B cell (primary cell): ENCODE results near the gene UNC13C. TPM values are rescaled to one million over a fixed set of nuclear protein-coding genes. Genes with fewer than 3 reads are reported as not detected.

Source experiments
- ATAC-seq: fragments of 200-7000 bp; cut with Tn5 transposase; one replicate; pipeline ENCODE4 v1.10.0; 2021; ENCODE audit warnings: low read depth, mild to moderate bottlenecking, moderate number of reproducible peaks, moderate library complexity
- CTCF ChIA-PET: fragments of 350-600 bp; sonication (Branson Sonifier 250); formaldehyde crosslinking; loops from one replicate; lab custom pipeline; 2021; ENCODE audit warnings: antibody characterized with exemption, inconsistent platforms; lab: Charles Lee
- POLR2A ChIA-PET: fragments of 350-600 bp; sonication (Branson Sonifier 250); formaldehyde crosslinking; loops from one replicate; lab custom pipeline; 2021; ENCODE audit warnings: antibody characterized with exemption; lab: Charles Lee
- DNase-seq: peaks from one replicate; pipeline ENCODE4 v3.0.0; 2013
- H2AFZ ChIP-seq: 2 replicates; pipeline ENCODE4 v1.6.1; 2012; ENCODE audit warnings: mild to moderate bottlenecking, low read depth, low read length; ENCODE audit not compliant: insufficient read depth, poor library complexity, severe bottlenecking
- H3K27ac ChIP-seq, 2 donors: 1 replicate in 1 of 2; 2 replicates in 1 of 2; pipeline ENCODE4 v1.5.1; 2012 to 2013; ENCODE audit warnings: low read length in 2 of 2, mild to moderate bottlenecking in 2 of 2, moderate library complexity in 1 of 2
- H3K27me3 ChIP-seq, 4 experiments: fragments of 200-600 bp in 1 of 4; sonication (generic) in 1 of 4; replicated peaks in 1 of 4; 1 replicate in 2 of 4; 2 replicates in 2 of 4; pipeline versions ENCODE4 v1.6.1 to v1.7.0; 2013 to 2016; ENCODE audit warnings: low read length in 3 of 4, mild to moderate bottlenecking in 2 of 4, mixed read lengths in 1 of 4, moderate library complexity in 1 of 4; ENCODE audit not compliant: insufficient read depth in 4 of 4, control insufficient read depth in 3 of 4; ENCODE audit errors: control extremely low read depth in 1 of 4
- H3K36me3 ChIP-seq, 2 experiments: replicated peaks in 1 of 2; 1 replicate in 1 of 2; 2 replicates in 1 of 2; pipeline versions ENCODE4 v1.6.1 to v1.7.1; 2013; ENCODE audit warnings: low read length in 1 of 2; ENCODE audit not compliant: insufficient read depth in 2 of 2, control insufficient read depth in 1 of 2; ENCODE audit errors: control extremely low read depth in 1 of 2, extremely low read depth in 1 of 2
- H3K4me1 ChIP-seq, 2 donors: fragments of 200-600 bp in 1 of 2; sonication (generic) in 1 of 2; 1 replicate in 1 of 2; 2 replicates in 1 of 2; pipeline versions ENCODE4 v1.5.1 to v1.6.1; 2013 to 2017; ENCODE audit warnings: low read length in 2 of 2; ENCODE audit not compliant: control insufficient read depth in 2 of 2, insufficient read depth in 2 of 2
- H3K4me2 ChIP-seq: replicated peaks from 2 replicates; pipeline ENCODE3; 2012; ENCODE audit warnings: mild to moderate bottlenecking, low read depth, low read length; ENCODE audit not compliant: poor library complexity, severe bottlenecking
- H3K4me3 ChIP-seq, 5 experiments: fragments of 200-600 bp in 1 of 5; sonication (generic) in 1 of 5; 1 replicate in 3 of 5; 2 replicates in 2 of 5; pipeline versions ENCODE4 v1.5.1 to v1.7.0; 2011 to 2016; ENCODE audit warnings: low read length in 4 of 5, mild to moderate bottlenecking in 4 of 5, low read depth in 2 of 5, control low read depth in 1 of 5, moderate library complexity in 1 of 5; ENCODE audit not compliant: insufficient read depth in 1 of 5; ENCODE audit errors: control extremely low read depth in 1 of 5, extremely low read depth in 1 of 5
- H3K79me2 ChIP-seq: fragments of 200-600 bp; sonication (generic); one replicate; pipeline ENCODE4 v1.6.0; 2016; ENCODE audit warnings: low read length; ENCODE audit not compliant: control insufficient read depth, insufficient read depth
- H3K9ac ChIP-seq: fragments of 200-600 bp; sonication (generic); 2 replicates; pipeline ENCODE4 v1.6.1; 2017; ENCODE audit warnings: mild to moderate bottlenecking, low read length, moderate library complexity
- H3K9me3 ChIP-seq, 3 donors: one replicate each; pipeline versions ENCODE4 v1.6.1 to v1.7.1; 2013; ENCODE audit warnings: low read length in 2 of 3; ENCODE audit not compliant: control insufficient read depth in 2 of 3, insufficient read depth in 1 of 3; ENCODE audit errors: control extremely low read depth in 1 of 3
- H4K20me1 ChIP-seq: 2 replicates; pipeline ENCODE4 v1.6.0; 2012; ENCODE audit warnings: mild to moderate bottlenecking, low read length; ENCODE audit not compliant: insufficient read depth, control insufficient read depth, poor library complexity, severe bottlenecking
- H3K27ac Mint-ChIP-seq: one replicate; pipeline ENCODE4 v1.8.0; 2021; ENCODE audit warnings: mixed read lengths
- H3K27me3 Mint-ChIP-seq: one replicate; pipeline ENCODE4 v1.8.0; 2021; ENCODE audit warnings: mixed read lengths
- H3K4me1 Mint-ChIP-seq: one replicate; pipeline ENCODE4 v1.8.0; 2021; ENCODE audit warnings: mixed read lengths
- H3K4me3 Mint-ChIP-seq: one replicate; pipeline ENCODE4 v1.8.0; 2021; ENCODE audit warnings: mixed read lengths
- H3K9me3 Mint-ChIP-seq: one replicate; pipeline ENCODE4 v1.8.0; 2022; ENCODE audit warnings: mixed read lengths; ENCODE audit not compliant: insufficient read depth
- CTCF ChIP-seq: fragments of 200-600 bp; IDR thresholded peaks from one replicate; pipeline ENCODE4 v1.8.0; 2022; ENCODE audit warnings: antibody characterized with exemption, mild to moderate bottlenecking
- EZH2 ChIP-seq: IDR thresholded peaks from 2 replicates; pipeline ENCODE4 v1.6.1; 2012; ENCODE audit warnings: borderline replicate concordance, low read depth, mild to moderate bottlenecking, moderate library complexity, low read length; ENCODE audit not compliant: insufficient read depth, poor library complexity, severe bottlenecking
- WGBS: methylation state at CpG from one replicate; pipeline ENCODE4 v1.1.5; 2013; ENCODE audit warnings: missing lambda C conversion rate; ENCODE audit not compliant: insufficient coverage; 5-methylcytosine and 5-hydroxymethylcytosine counted together
- intact Hi-C: fragments of 100-400 bp; cut with micrococcal nuclease; formaldehyde crosslinking; loops from one replicate; pipeline ENCODE4 v1.10.0; 2022
- polyA plus RNA-seq: library from polyadenylated mRNA; depleted of rRNA; stranded (reverse); fragments of >200 nt; gene quantifications from 2 replicates; pipeline ENCODE4 v1.2.3, GENCODE V29; 2012
- total RNA-seq, 2 donors: library from RNA; stranded (reverse); fragments of 120-200 nt in 1 of 2; gene quantifications; 1 replicate in 1 of 2; 2 replicates in 1 of 2; pipeline versions ENCODE4 v1.2.3 to v1.2.4, GENCODE V29; 2013 to 2022

The UNC13C gene
- total and polyA plus RNA-seq, 2 donors (not counting 1 experiment from before 2014, with no cell fraction given), result not detected

- no CpG with 5 or more reads among the region's 2 CpGs for WGBS
- no peaks in the 10 kb centered on the region for H3K9me3 ChIP-seq
- H3K4me1 ChIP-seq, result no peaks in the 10 kb centered on the region
- H3K4me3 ChIP-seq, result no peak overlapping the region
- H3K27ac ChIP-seq, result no peak overlapping the region
- no peak overlapping the region for H3K4me3 Mint-ChIP-seq
- no peak overlapping the region for H2AFZ ChIP-seq
- ChIA-PET CTCF (no interaction called here), POLR2A (no interaction called here)
- H3K79me2 ChIP-seq, result no peaks in the 10 kb centered on the region
- H3K27ac Mint-ChIP-seq, result no peak overlapping the region
- DNase-seq, result no peak
- H3K9ac ChIP-seq, result no peak overlapping the region
- no peaks in the 10 kb centered on the region for H3K4me1 Mint-ChIP-seq
- no peaks in the 10 kb centered on the region for H3K27me3 ChIP-seq
- peaks cover 5% of the 10 kb centered on the region for H3K9me3 Mint-ChIP-seq
- H3K36me3 ChIP-seq, result no peaks in the 10 kb centered on the region
- H3K4me2 ChIP-seq, result no peak overlapping the region
- no peak for ATAC-seq
- no peaks in the 10 kb centered on the region for H3K27me3 Mint-ChIP-seq
- H4K20me1 ChIP-seq, result no peaks in the 10 kb centered on the region
- intact Hi-C loops, result no loop called here
- TF ChIP-seq CTCF, result no peak
- TF ChIP-seq EZH2, result no peak
Measured at GRCh38 chr15:54127574-54127973, 149.3 kb downstream of the UNC13C start.

- no peak overlapping the region for H3K4me3 ChIP-seq
- ATAC-seq, result no peak
- H3K36me3 ChIP-seq, result no peaks in the 10 kb centered on the region
- peaks cover 5% of the 10 kb centered on the region for H3K9me3 Mint-ChIP-seq
- H3K9ac ChIP-seq, result no peak overlapping the region
- H3K9me3 ChIP-seq, result no peaks in the 10 kb centered on the region
- no peaks in the 10 kb centered on the region for H3K27me3 Mint-ChIP-seq
- H3K27me3 ChIP-seq, result no peaks in the 10 kb centered on the region
- no CpG with 5 or more reads among the region's 3 CpGs for WGBS
- no peak overlapping the region for H3K27ac Mint-ChIP-seq
- DNase-seq, result no peak
- H3K4me1 Mint-ChIP-seq, result no peaks in the 10 kb centered on the region
- no peak overlapping the region for H2AFZ ChIP-seq
- intact Hi-C loops, result no loop called here
- H3K4me3 Mint-ChIP-seq, result no peak overlapping the region
- H4K20me1 ChIP-seq, result no peaks in the 10 kb centered on the region
- TF ChIP-seq EZH2 (no peak), CTCF (no peak)
- ChIA-PET CTCF (no interaction called here), POLR2A (no interaction called here)
- H3K27ac ChIP-seq, result no peak overlapping the region
- H3K4me1 ChIP-seq, result no peaks in the 10 kb centered on the region
- H3K4me2 ChIP-seq, result no peak overlapping the region
- no peaks in the 10 kb centered on the region for H3K79me2 ChIP-seq
Measured at GRCh38 chr15:54131410-54131809, 153.2 kb downstream of the UNC13C start.
